H7 (cell line): ENCODE data around the gene ALDH5A1. TPM values are rescaled to one million over a fixed set of nuclear protein-coding genes. Genes with fewer than 3 reads are reported as not detected.

Experiments
- DNase-seq: peaks from one replicate; pipeline ENCODE4 v3.0.0; 2012
- H3K27me3 ChIP-seq: 2 replicates; pipeline ENCODE4 v1.6.0; 2011; ENCODE audit warnings: mild to moderate bottlenecking, low read length; ENCODE audit not compliant: control insufficient read depth, insufficient read depth
- H3K36me3 ChIP-seq: replicated peaks from 2 replicates; pipeline ENCODE4 v1.5.1; 2011; ENCODE audit warnings: low read length; ENCODE audit not compliant: control insufficient read depth, insufficient read depth
- H3K4me3 ChIP-seq: 2 replicates; pipeline ENCODE4 v1.5.1; 2011; ENCODE audit warnings: low read depth, mild to moderate bottlenecking, control low read depth, low read length, moderate library complexity; ENCODE audit not compliant: insufficient read depth
- total RNA-seq: library from RNA; depleted of rRNA; stranded (reverse); fragments of >200 nt; shearing (Covaris generic); gene quantifications from 2 replicates; pipeline ENCODE4 v1.2.3, GENCODE V29; 2014

Gene ALDH5A1
- total RNA-seq, 1 experiment from 2014 or later = 1.5 TPM

DNA sequence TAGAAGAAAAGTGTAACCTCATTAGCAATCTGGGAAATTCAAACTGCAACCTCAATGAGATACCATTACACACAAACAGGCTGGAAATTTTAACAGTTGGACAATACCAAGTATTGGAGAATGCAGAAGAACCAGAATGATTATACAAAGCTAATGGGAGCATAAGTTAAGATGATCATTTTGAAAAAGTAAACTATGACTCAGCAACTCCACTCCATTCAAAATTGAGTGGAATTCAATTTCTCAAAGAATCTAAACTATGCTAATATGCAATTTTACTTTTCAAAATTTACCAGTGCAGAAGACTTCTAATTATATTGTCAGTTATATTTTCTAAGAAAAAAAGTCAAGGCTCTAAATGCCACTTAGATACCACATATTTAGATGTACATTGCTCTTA, 22.6 kb upstream of the ALDH5A1 start:
- Histone ChIP-seq H3K27me3 (no peaks in the 10 kb centered on the region), H3K36me3 (no peaks in the 10 kb centered on the region), H3K4me3 (no peak overlapping the region)
- no peak for DNase-seq

DNA sequence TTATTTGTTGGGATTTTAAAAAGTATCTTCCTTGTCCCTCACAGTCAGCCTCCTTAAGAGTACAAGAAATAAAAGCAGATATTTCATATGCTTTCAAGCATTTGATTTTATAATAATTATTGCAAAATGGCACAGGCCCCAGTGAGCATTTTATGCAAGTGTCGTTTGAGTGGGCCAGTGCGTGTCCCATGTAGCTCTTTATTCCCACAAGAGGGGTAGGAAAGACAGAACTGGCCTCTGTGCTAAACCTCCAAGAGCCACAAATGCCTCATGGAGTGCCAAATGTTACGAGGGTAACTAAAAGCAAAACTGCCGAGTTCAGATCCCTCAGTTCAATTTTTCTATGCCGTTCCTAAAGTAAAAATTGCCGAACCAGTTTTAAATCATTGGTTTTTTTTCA, 18.1 kb upstream of the ALDH5A1 start:
- Histone ChIP-seq H3K4me3 (no peak overlapping the region), H3K27me3 (no peaks in the 10 kb centered on the region), H3K36me3 (no peaks in the 10 kb centered on the region)
- DNase-seq = no peak

GRCh38 chr6:24477070-24477469, 17.7 kb upstream of the ALDH5A1 start:
- H3K27me3 ChIP-seq = no peaks in the 10 kb centered on the region
- no peak for DNase-seq
- H3K36me3 ChIP-seq = no peaks in the 10 kb centered on the region
- H3K4me3 ChIP-seq = no peak overlapping the region

DNA sequence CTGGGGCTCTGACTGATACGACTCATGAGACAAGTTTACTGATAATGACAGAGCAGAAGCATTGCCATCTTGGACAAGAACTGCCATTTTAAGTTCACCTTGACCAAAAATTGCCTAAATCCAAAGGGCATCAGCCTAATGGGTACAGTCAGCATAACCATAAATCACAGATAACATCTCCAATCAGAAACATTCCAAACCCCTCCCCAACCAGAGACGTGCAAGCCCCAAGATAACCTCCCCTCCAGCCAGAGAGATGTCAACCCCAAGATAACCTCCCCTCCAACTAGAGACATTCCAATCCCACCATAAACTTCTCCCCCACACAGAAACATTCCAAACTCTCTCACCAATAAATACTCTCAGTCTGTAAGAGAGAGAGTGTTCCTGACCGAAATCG, 15.9 kb upstream of the ALDH5A1 start:
- no peaks in the 10 kb centered on the region for H3K27me3 ChIP-seq

GRCh38 chr6:24480705-24481104, 14.1 kb upstream of the ALDH5A1 start:
- H3K36me3 ChIP-seq = no peaks in the 10 kb centered on the region
- no peak for DNase-seq
- H3K4me3 ChIP-seq = no peak overlapping the region
- no peaks in the 10 kb centered on the region for H3K27me3 ChIP-seq

More for the DNA sequence above, 15.9 kb upstream of the ALDH5A1 start:
- DNase-seq = no peak
- Histone ChIP-seq H3K36me3 (no peaks in the 10 kb centered on the region), H3K4me3 (no peak overlapping the region)

GRCh38 chr6:24481449-24481848, 13.3 kb upstream of the ALDH5A1 start:
- no peak for DNase-seq
- Histone ChIP-seq H3K36me3 (no peaks in the 10 kb centered on the region), H3K27me3 (no peaks in the 10 kb centered on the region), H3K4me3 (no peak overlapping the region)

DNA sequence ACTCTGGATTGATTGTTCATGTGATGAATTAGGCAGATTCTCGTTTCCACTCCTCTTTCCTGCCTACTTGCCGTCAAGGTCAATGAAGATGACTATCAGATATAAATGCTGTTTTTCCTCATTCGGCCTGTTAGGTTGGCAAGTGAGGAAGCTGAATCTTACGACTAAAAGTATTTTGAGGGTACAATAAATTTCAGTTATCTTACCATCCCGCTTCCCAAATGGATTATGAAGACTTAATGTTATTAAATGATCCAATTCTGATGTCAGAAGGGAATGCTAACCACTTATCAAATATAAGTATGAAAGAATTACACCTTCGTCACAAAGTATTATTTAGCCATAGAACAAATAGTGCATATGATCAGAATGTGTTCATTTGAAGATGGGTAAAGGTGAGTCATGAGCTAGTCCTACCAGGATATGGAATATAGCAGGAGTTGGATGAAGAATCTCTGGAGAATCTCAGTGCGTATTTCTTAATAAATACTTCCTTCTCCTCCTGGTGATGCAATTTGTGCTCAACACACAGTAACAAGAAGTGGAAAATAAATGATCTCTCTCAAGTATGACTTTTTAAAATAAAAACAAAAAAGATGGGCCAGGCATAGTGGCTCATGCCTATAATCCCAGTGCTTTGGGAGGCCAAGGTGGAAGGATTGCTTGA, 10.0 kb upstream of the ALDH5A1 start:
- H3K4me3 ChIP-seq = no peak overlapping the region
- H3K36me3 ChIP-seq = no peaks in the 10 kb centered on the region
- H3K27me3 ChIP-seq = no peaks in the 10 kb centered on the region
- no peak for DNase-seq

DNA sequence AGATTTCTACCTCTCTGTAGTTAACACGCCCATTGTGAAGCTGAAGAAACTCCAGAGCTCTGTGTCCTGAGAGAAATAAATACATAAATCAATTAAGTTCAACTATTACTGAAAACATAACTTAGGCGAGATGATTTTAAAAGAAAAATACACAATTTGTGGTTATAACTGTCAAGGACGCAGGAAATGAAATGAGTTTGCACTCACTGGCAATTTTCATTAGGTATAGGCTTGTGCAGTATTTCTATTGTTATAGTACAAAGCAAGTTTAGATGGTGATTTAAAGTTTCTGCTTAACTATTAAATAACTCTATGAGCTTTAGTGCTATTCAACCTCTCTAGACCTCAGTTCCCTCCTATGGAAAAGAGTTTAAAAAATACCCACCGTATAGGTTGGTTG, 8.7 kb upstream of the ALDH5A1 start:
- Histone ChIP-seq H3K4me3 (no peak overlapping the region), H3K27me3 (no peaks in the 10 kb centered on the region), H3K36me3 (no peaks in the 10 kb centered on the region)
- DNase-seq = no peak

- peaks cover 9% of the 10 kb centered on the region for H3K27me3 ChIP-seq
- H3K36me3 ChIP-seq = no peaks in the 10 kb centered on the region
- DNase-seq = no peak
- H3K4me3 ChIP-seq = no peak within 1 kb of the TSS
Measured at GRCh38 chr6:24489470-24489869, 5.3 kb upstream of the ALDH5A1 start, which contains the start of gene GPLD1. TSS of gene GPLD1 (minus strand) at chr6:24489578. CDS start at chr6:24489511, 67 bp downstream.

DNA sequence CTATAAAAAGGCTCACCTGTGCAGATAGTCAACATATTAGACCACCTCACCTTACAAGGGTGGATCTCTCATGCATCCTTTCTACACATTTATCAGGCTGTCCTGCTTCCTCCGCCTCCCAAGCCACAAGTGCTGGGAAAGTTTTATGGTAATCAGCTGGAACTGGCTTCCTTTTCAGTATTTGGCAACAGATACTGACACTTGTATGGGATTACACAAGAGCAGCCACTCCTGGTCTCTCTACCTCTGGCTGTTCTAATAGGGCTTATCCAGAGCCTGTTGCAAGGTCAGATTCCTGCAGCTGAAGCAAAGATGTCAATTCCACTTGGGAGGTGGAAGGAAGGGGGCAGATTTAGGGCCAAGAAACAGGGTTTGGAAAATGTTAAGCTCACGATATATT, 4.9 kb upstream of the ALDH5A1 start:
- DNase-seq = no peak
- H3K36me3 ChIP-seq = no peaks in the 10 kb centered on the region
- no peak overlapping the region for H3K4me3 ChIP-seq
- peaks cover 12% of the 10 kb centered on the region for H3K27me3 ChIP-seq

GRCh38 chr6:24490948-24491347, 3.8 kb upstream of the ALDH5A1 start:
- Histone ChIP-seq H3K4me3 (no peak overlapping the region), H3K27me3 (peaks cover 15% of the 10 kb centered on the region), H3K36me3 (no peaks in the 10 kb centered on the region)
- no peak for DNase-seq

GRCh38 chr6:24492475-24492874, 2.3 kb upstream of the ALDH5A1 start:
- Histone ChIP-seq H3K27me3 (peaks cover 18% of the 10 kb centered on the region), H3K4me3 (no peak overlapping the region), H3K36me3 (no peaks in the 10 kb centered on the region)
- peak; percentile 57 for DNase-seq

- no peak for DNase-seq
- Histone ChIP-seq H3K27me3 (peaks cover 18% of the 10 kb centered on the region), H3K36me3 (no peaks in the 10 kb centered on the region), H3K4me3 (peak overlapping the region; percentile 67)
Measured at GRCh38 chr6:24493945-24494820, 586 bp upstream of the ALDH5A1 start.

DNA sequence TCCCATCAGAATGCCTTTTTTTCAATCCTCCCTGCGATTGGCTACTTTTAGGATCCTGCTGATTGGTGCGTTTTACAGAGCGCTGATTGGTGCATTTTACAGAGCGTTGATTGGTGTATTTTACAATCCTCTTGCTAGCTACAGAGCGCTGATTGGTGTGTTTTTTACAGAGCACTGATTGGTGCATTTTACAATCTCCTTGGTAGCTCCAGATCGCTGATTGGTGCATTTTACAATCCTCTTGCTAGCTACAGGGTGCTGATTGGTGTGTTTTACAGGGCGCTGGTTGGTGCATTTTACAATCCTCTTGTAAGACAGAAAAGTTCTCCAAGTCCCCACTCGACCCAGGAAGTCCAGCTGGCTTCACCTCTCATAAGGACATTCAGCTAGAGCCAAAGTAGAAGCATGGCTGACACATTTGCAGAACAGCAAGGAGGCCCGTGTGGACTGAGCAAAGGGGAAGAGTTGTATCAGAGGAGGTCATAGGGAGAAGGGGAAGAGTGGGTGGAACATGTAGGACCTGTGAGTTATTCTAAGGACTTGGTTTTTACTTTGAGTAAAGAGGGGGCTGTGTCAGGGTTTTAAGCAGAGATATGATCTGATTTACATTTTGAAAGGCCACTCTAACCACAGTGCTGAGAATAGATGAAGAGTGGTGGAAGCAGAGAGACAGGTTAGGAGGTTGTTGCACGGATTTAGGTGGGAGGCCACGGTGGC, 2.6 kb downstream of the ALDH5A1 start:
- Histone ChIP-seq H3K36me3 (no peaks in the 10 kb centered on the region), H3K27me3 (peaks cover 18% of the 10 kb centered on the region), H3K4me3 (no peak overlapping the region)
- DNase-seq = no peak
